ENCODE results near the gene PIGR. TPM values are rescaled to one million over a fixed set of nuclear protein-coding genes. Genes with fewer than 3 reads are reported as not detected.

Gene PIGR
- total RNA-seq, 3 donors from 2014 or later = 4,355 to 12,072 (median 9,452) TPM

DNA sequence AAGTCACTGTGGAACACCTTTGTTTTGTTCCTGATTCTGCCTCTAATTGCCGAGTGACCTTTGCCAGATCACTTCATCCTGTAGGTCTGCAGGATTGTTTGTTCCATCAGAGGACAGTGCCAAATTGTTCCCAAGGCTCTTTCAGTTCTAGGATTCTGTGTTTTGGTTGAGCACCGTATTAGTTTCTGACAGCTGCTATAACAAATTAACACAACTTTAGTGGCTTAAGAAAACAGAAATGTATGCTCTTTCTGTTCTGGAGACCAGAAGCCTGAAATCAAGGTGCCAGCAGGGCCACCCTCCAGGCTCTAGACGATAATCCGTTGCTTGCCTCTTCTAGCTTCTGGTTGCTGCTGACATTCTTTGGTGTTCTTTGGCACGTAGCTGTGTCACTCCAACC lies 3.4 kb upstream of the PIGR start:
- Histone ChIP-seq H3K4me3 (no peak overlapping the region), H3K4me1 (ENCODE audit: low read depth) (peaks cover 53% of the 10 kb centered on the region), H3K36me3 (ENCODE audit: low read depth) (no peaks in the 10 kb centered on the region), H3K9me3 (no peaks in the 10 kb centered on the region)
- intact Hi-C loops (cut with DNase I, micrococcal nuclease) = no loop called here
- no peak for ATAC-seq
- no peak for DNase-seq
- TF ChIP-seq, protein P1, sequence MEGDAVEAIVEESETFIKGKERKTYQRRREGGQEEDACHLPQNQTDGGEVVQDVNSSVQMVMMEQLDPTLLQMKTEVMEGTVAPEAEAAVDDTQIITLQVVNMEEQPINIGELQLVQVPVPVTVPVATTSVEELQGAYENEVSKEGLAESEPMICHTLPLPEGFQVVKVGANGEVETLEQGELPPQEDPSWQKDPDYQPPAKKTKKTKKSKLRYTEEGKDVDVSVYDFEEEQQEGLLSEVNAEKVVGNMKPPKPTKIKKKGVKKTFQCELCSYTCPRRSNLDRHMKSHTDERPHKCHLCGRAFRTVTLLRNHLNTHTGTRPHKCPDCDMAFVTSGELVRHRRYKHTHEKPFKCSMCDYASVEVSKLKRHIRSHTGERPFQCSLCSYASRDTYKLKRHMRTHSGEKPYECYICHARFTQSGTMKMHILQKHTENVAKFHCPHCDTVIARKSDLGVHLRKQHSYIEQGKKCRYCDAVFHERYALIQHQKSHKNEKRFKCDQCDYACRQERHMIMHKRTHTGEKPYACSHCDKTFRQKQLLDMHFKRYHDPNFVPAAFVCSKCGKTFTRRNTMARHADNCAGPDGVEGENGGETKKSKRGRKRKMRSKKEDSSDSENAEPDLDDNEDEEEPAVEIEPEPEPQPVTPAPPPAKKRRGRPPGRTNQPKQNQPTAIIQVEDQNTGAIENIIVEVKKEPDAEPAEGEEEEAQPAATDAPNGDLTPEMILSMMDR (IDR thresholded peaks at IDR 0.05) = no peak

- DNase-seq (no peak), ATAC-seq (no peak)
- Histone ChIP-seq H3K9me3 (no peaks in the 10 kb centered on the region), H3K4me3 (no peak overlapping the region), H3K36me3 (ENCODE audit: low read depth) (no peaks in the 10 kb centered on the region), H3K4me1 (ENCODE audit: low read depth) (peaks cover 50% of the 10 kb centered on the region)
- TF ChIP-seq, protein P1 (IDR thresholded peaks at IDR 0.05) = no peak
- intact Hi-C loops (cut with DNase I, micrococcal nuclease) = no loop called here
Observed at GRCh38 chr1:206949208-206949607, 2.9 kb upstream of the PIGR start.

DNA sequence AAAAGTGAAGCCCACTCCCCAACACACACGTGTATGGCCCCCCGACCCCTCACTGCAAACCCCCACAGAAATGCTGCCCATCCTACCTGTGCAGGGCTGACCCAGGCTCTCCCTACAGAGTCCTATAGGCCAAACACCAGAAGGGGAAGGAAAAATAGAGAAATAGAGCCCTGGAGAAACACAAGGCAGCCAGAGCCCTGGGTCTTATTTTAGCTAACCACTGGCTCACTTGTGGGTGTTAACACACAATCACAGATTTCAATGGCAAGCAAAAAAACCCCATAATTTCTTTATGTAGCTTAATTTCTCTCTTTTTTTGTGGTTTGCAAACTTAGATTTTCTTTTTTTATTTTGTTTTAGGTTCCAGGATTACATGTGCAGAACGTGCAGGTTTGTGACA lies 989 bp upstream of the PIGR start:
- Histone ChIP-seq H3K36me3 (ENCODE audit: low read depth) (no peaks in the 10 kb centered on the region), H3K4me3 (no peak overlapping the region), H3K9me3 (no peaks in the 10 kb centered on the region), H3K4me1 (ENCODE audit: low read depth) (peaks cover 30% of the 10 kb centered on the region)
- TF ChIP-seq, protein P1 (IDR thresholded peaks at IDR 0.05) = no peak
- DNase-seq (no peak), ATAC-seq (no peak)
- intact Hi-C loops (cut with DNase I, micrococcal nuclease) = no loop called here

GRCh38 chr1:206945779-206946178 lies 487 bp downstream of the PIGR start:
- intact Hi-C loops (cut with DNase I, micrococcal nuclease) = no loop called here
- DNase-seq = no peak
- no peak for ATAC-seq
- Histone ChIP-seq H3K4me1 (ENCODE audit: low read depth) (peaks cover 19% of the 10 kb centered on the region), H3K36me3 (ENCODE audit: low read depth) (no peaks in the 10 kb centered on the region), H3K4me3 (peak overlapping the region; percentile 50), H3K9me3 (no peaks in the 10 kb centered on the region)
- TF ChIP-seq, protein P1 (IDR thresholded peaks at IDR 0.05) = no peak

DNA sequence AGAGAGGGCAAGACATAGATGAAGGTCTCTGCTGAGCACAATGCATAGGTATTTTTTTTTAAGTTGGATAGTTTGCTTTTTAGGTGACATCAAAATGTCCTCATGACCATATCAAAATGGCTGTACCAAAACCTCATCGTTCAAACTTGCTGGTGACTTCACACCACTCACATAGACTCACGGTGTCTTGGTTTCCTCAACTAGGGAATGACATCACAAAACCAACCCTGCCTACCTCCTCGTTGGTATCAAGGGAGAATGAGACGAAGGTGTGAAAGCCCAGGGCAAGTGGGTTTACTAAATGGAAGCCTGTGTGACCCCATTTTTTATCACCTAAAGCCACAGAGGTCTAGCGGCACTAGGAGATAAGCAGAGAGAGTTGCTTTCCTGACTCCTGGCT lies 1.6 kb downstream of the PIGR start:
- peaks cover 22% of the 10 kb centered on the region for H3K4me1 ChIP-seq (ENCODE audit: low read depth)
- ATAC-seq = no peak
- intact Hi-C loops (cut with DNase I, micrococcal nuclease) = no loop called here
- DNase-seq = no peak
- TF ChIP-seq, protein P1 (IDR thresholded peaks at IDR 0.05) = no peak
- H3K9me3 ChIP-seq = no peaks in the 10 kb centered on the region
- H3K4me3 ChIP-seq = peak overlapping the region; percentile 50
- H3K36me3 ChIP-seq (ENCODE audit: low read depth) = no peaks in the 10 kb centered on the region
